ENCODE data around the gene PARD3B.

DNA sequence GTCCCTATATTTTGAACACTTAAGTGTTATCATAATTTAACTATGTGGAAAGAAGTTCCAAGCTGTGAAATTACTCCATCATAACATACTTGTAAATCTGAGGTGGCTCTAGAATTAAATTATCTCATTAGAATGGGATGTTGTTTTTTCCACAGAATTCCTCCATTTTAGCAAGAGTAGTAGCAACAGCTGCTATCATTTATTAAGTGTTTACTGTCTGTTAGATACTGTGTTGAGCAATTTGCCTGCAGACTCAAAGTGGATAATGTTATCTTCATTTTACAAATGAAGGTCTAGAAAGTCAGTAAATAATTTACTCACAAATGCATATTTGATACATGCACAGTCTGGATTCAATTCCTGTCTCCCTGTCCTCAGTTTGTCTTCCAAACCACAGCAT lies 632.3 kb downstream of the PARD3B start:
- no peak for TF ChIP-seq POLR2A (IDR thresholded peaks at IDR 0.05)
- TF ChIP-seq, protein P1, sequence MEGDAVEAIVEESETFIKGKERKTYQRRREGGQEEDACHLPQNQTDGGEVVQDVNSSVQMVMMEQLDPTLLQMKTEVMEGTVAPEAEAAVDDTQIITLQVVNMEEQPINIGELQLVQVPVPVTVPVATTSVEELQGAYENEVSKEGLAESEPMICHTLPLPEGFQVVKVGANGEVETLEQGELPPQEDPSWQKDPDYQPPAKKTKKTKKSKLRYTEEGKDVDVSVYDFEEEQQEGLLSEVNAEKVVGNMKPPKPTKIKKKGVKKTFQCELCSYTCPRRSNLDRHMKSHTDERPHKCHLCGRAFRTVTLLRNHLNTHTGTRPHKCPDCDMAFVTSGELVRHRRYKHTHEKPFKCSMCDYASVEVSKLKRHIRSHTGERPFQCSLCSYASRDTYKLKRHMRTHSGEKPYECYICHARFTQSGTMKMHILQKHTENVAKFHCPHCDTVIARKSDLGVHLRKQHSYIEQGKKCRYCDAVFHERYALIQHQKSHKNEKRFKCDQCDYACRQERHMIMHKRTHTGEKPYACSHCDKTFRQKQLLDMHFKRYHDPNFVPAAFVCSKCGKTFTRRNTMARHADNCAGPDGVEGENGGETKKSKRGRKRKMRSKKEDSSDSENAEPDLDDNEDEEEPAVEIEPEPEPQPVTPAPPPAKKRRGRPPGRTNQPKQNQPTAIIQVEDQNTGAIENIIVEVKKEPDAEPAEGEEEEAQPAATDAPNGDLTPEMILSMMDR (IDR thresholded peaks at IDR 0.05), result no peak
- TF ChIP-seq POLR2AphosphoS5 (IDR thresholded peaks at IDR 0.05), result no peak

Measured in prostate gland (tissue), 2 donors.